Measurements from ENCODE around the gene NHLH1. TPM values are rescaled to one million over a fixed set of nuclear protein-coding genes. Genes with fewer than 3 reads are reported as not detected.

NHLH1 gene
- total RNA-seq, 2 experiments from 2014 or later: 0.63 to 0.68 TPM

GRCh38 chr1:160375788-160376524 lies 9.1 kb downstream of the NHLH1 start:
- BruUV-seq (replicated peaks): no TSS peak
- Histone ChIP-seq H2AFZ (ENCODE audit: low read length) (peak overlapping the region; percentile 96), H3K4me3 (ENCODE audit: low read depth, low read length, poor library complexity, severe bottlenecking) (peak overlapping the region; percentile 7), H3K4me1 (ENCODE audit: insufficient read depth, low read length, poor library complexity, severe bottlenecking) (peaks cover 21% of the 10 kb centered on the region), H3K9me2 (ENCODE audit: insufficient read depth, low read length) (no peaks in the 10 kb centered on the region), H3K9me3 (ENCODE audit: low read length) (no peaks in the 10 kb centered on the region), H3K4me2 (ENCODE audit: low read length) (peak overlapping the region; percentile 55), H3K36me3 (ENCODE audit: insufficient read depth, low read length) (no peaks in the 10 kb centered on the region), H3K79me2 (ENCODE audit: insufficient read depth, low read depth, low read length) (no peaks in the 10 kb centered on the region), H4K20me1 (ENCODE audit: insufficient read depth, low read length) (no peaks in the 10 kb centered on the region), H3K27ac (ENCODE audit: low read depth, low read length, poor library complexity, severe bottlenecking) (peak overlapping the region; percentile 44)
- ChIA-PET CTCF (ENCODE audit: unreplicated experiment) (interaction anchor here (0.6 to 2.0 kb wide), 9 partner anchors 8 to 238 kb away, joined by 3 to 8 read pairs (median 5); no protein-coding TSS in a partner anchor), POLR2A (interaction anchor here (0.5 to 1.5 kb wide), 11 partner anchors 10 to 332 kb away, joined by 3 to 9 read pairs (median 3); partner anchors contain the start of genes DCAF8 and NHLH1)
- intact Hi-C loops (cut with micrococcal nuclease; ENCODE audit: unreplicated experiment): loop anchor here (1.0 kb wide), 3 partner anchors 85 to 275 kb away; no protein-coding TSS in a partner anchor
- TF ChIP-seq EZH2phosphoT487 (IDR thresholded peaks at IDR 0.05; ENCODE audit: borderline replicate concordance, low read depth, low read length) (no peak), CTCF (conservative IDR thresholded peaks at IDR 0.05; ENCODE audit: low read length) (no peak)
- DNase-seq (ENCODE audit: low spot score): peak; percentile 62

GRCh38 chr1:160376525-160377131 lies 9.8 kb downstream of the NHLH1 start:
- POLR2A ChIA-PET: interaction anchor here (0.6 to 1.5 kb wide), 11 partner anchors 10 to 331 kb away, joined by 3 to 9 read pairs (median 3); partner anchors contain the start of genes DCAF8 and NHLH1
- DNase-seq (ENCODE audit: low spot score): peak; percentile 81
- Histone ChIP-seq H3K9me2 (ENCODE audit: insufficient read depth, low read length) (no peaks in the 10 kb centered on the region), H3K9me3 (ENCODE audit: low read length) (no peaks in the 10 kb centered on the region), H3K27ac (ENCODE audit: low read depth, low read length, poor library complexity, severe bottlenecking) (peak overlapping the region; percentile 44), H3K4me2 (ENCODE audit: low read length) (peak overlapping the region; percentile 55), H2AFZ (ENCODE audit: low read length) (peak overlapping the region; percentile 96), H3K79me2 (ENCODE audit: insufficient read depth, low read depth, low read length) (no peaks in the 10 kb centered on the region), H3K36me3 (ENCODE audit: insufficient read depth, low read length) (no peaks in the 10 kb centered on the region), H4K20me1 (ENCODE audit: insufficient read depth, low read length) (no peaks in the 10 kb centered on the region), H3K4me1 (ENCODE audit: insufficient read depth, low read length, poor library complexity, severe bottlenecking) (peaks cover 21% of the 10 kb centered on the region), H3K4me3 (ENCODE audit: low read depth, low read length, poor library complexity, severe bottlenecking) (no peak overlapping the region)
- CTCF ChIA-PET (ENCODE audit: unreplicated experiment): interaction anchor here (0.6 to 2.0 kb wide), 9 partner anchors 9 to 276 kb away, joined by 3 to 8 read pairs (median 5); no protein-coding TSS in a partner anchor
- BruUV-seq (replicated peaks): no TSS peak
- peak; percentile 99 for TF ChIP-seq CTCF (conservative IDR thresholded peaks at IDR 0.05; ENCODE audit: low read length)
- no peak for TF ChIP-seq EZH2phosphoT487 (IDR thresholded peaks at IDR 0.05; ENCODE audit: borderline replicate concordance, low read depth, low read length)
- intact Hi-C loops (cut with micrococcal nuclease; ENCODE audit: unreplicated experiment): loop anchor here (1.0 kb wide), 3 partner anchors 85 to 275 kb away; no protein-coding TSS in a partner anchor

All from OCI-LY7 (cell line).